ENCODE measurements around the gene JADE2. TPM values are rescaled to one million over a fixed set of nuclear protein-coding genes. Genes with fewer than 3 reads are reported as not detected.

JADE2 gene
- total and polyA plus RNA-seq, 2 of the 8 experiments (the other 6 are each of a cell fraction or from before 2014, with no cell fraction given): 19.2 to 55.8 TPM

DNA sequence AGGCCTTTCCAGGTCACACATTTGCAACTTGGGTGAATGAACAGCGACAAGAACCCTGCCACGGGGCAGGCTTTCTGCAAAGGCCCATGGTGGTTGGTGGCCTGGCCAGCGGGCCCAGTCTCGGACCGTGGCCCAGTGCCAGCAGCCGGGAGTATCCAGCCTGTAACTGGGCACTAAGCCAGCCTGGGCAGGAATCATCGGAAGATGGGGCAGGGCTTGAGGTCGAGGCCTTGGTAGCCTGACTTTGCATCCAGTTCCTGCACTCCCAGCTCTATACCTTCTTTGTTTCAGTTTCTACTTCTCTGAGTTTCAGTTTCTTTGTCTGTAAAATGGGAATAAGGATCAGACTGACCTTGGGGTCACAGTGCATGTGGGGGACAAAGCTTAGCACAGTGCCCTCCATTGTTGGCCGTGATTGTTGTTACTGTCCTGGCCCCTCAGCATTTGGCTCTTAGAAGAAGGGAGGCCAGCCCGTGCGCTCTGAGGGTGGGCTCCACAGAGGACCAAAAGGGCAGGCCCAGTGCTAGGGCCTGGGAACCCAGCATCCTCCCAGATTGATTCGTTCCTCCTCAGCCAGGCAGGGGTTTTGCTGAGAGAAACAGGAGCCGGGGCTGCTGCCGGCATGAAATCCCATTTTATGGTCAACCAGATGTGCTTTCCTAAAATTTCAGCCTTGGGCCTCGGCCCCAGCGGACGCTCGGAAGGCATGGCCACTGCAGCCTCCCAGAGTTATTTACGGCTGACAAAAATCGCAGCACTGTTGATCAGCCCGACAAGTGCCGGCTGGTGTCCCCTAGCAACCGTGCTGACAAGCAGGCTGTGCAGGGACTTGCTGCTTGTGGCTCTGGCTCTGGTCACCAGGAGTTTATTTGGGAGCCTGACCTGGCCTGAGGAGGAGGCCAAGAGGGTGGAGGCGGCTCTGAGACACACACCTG is 43.6 kb downstream of the JADE2 start (continued):
- TF ChIP-seq, protein P1, sequence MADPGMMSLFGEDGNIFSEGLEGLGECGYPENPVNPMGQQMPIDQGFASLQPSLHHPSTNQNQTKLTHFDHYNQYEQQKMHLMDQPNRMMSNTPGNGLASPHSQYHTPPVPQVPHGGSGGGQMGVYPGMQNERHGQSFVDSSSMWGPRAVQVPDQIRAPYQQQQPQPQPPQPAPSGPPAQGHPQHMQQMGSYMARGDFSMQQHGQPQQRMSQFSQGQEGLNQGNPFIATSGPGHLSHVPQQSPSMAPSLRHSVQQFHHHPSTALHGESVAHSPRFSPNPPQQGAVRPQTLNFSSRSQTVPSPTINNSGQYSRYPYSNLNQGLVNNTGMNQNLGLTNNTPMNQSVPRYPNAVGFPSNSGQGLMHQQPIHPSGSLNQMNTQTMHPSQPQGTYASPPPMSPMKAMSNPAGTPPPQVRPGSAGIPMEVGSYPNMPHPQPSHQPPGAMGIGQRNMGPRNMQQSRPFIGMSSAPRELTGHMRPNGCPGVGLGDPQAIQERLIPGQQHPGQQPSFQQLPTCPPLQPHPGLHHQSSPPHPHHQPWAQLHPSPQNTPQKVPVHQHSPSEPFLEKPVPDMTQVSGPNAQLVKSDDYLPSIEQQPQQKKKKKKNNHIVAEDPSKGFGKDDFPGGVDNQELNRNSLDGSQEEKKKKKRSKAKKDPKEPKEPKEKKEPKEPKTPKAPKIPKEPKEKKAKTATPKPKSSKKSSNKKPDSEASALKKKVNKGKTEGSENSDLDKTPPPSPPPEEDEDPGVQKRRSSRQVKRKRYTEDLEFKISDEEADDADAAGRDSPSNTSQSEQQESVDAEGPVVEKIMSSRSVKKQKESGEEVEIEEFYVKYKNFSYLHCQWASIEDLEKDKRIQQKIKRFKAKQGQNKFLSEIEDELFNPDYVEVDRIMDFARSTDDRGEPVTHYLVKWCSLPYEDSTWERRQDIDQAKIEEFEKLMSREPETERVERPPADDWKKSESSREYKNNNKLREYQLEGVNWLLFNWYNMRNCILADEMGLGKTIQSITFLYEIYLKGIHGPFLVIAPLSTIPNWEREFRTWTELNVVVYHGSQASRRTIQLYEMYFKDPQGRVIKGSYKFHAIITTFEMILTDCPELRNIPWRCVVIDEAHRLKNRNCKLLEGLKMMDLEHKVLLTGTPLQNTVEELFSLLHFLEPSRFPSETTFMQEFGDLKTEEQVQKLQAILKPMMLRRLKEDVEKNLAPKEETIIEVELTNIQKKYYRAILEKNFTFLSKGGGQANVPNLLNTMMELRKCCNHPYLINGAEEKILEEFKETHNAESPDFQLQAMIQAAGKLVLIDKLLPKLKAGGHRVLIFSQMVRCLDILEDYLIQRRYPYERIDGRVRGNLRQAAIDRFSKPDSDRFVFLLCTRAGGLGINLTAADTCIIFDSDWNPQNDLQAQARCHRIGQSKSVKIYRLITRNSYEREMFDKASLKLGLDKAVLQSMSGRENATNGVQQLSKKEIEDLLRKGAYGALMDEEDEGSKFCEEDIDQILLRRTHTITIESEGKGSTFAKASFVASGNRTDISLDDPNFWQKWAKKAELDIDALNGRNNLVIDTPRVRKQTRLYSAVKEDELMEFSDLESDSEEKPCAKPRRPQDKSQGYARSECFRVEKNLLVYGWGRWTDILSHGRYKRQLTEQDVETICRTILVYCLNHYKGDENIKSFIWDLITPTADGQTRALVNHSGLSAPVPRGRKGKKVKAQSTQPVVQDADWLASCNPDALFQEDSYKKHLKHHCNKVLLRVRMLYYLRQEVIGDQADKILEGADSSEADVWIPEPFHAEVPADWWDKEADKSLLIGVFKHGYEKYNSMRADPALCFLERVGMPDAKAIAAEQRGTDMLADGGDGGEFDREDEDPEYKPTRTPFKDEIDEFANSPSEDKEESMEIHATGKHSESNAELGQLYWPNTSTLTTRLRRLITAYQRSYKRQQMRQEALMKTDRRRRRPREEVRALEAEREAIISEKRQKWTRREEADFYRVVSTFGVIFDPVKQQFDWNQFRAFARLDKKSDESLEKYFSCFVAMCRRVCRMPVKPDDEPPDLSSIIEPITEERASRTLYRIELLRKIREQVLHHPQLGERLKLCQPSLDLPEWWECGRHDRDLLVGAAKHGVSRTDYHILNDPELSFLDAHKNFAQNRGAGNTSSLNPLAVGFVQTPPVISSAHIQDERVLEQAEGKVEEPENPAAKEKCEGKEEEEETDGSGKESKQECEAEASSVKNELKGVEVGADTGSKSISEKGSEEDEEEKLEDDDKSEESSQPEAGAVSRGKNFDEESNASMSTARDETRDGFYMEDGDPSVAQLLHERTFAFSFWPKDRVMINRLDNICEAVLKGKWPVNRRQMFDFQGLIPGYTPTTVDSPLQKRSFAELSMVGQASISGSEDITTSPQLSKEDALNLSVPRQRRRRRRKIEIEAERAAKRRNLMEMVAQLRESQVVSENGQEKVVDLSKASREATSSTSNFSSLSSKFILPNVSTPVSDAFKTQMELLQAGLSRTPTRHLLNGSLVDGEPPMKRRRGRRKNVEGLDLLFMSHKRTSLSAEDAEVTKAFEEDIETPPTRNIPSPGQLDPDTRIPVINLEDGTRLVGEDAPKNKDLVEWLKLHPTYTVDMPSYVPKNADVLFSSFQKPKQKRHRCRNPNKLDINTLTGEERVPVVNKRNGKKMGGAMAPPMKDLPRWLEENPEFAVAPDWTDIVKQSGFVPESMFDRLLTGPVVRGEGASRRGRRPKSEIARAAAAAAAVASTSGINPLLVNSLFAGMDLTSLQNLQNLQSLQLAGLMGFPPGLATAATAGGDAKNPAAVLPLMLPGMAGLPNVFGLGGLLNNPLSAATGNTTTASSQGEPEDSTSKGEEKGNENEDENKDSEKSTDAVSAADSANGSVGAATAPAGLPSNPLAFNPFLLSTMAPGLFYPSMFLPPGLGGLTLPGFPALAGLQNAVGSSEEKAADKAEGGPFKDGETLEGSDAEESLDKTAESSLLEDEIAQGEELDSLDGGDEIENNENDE (IDR thresholded peaks at IDR 0.05; ENCODE audit: insufficient replicate concordance, low read length): no peak
- TF ChIP-seq KDM1A (IDR thresholded peaks at IDR 0.05; ENCODE audit: borderline replicate concordance, low read length) (no peak), GABPA (IDR thresholded peaks at IDR 0.05; ENCODE audit: borderline replicate concordance, insufficient read depth, low read length) (no peak), CHD2 (IDR thresholded peaks at IDR 0.05; ENCODE audit: low read length) (no peak), CREB1 (IDR thresholded peaks at IDR 0.05) (no peak), SAP30 (IDR thresholded peaks at IDR 0.05; ENCODE audit: insufficient read depth, insufficient replicate concordance, low read length) (no peak), HDAC6 (IDR thresholded peaks at IDR 0.05; ENCODE audit: low read depth, low read length) (no peak), RNF2 (IDR thresholded peaks at IDR 0.05; ENCODE audit: borderline replicate concordance, low read depth, low read length, missing control alignments, poor library complexity, severe bottlenecking) (no peak)

All from H1 (cell line).